Measurements from ENCODE around the gene CD99L2.

DNA sequence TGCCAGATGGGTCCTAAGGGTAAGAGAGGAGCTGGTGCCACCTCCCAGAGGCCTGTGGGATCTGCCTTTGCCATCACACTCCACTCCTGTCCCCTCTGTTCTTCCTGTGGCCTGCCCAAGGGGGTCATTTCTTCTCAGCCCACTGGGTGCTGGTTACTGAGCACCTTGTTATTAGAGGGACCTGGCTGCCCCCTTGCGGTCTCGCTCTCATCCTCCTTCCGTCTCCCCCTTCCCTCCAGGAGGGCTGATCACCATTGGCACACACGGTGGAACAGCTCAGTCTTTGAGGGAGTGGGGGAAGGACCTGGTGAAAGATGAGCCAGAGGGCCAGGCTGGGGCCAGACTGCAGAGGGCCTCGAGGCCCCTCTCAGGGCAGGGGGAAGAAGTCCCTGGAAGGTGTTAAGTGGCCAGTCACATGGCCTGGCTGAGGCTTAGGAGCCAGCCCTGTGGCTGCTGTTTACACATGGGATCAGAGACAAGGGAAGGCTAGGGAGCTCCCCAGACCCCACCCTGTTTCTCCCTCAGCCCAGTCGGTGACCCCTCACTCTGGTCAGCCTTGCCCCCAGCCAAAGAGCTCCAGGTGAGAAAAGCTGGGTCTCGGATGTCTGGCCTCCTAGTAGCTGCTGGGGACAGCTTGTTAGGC, 137.2 kb downstream of the CD99L2 start:
- TF ChIP-seq, protein P1, sequence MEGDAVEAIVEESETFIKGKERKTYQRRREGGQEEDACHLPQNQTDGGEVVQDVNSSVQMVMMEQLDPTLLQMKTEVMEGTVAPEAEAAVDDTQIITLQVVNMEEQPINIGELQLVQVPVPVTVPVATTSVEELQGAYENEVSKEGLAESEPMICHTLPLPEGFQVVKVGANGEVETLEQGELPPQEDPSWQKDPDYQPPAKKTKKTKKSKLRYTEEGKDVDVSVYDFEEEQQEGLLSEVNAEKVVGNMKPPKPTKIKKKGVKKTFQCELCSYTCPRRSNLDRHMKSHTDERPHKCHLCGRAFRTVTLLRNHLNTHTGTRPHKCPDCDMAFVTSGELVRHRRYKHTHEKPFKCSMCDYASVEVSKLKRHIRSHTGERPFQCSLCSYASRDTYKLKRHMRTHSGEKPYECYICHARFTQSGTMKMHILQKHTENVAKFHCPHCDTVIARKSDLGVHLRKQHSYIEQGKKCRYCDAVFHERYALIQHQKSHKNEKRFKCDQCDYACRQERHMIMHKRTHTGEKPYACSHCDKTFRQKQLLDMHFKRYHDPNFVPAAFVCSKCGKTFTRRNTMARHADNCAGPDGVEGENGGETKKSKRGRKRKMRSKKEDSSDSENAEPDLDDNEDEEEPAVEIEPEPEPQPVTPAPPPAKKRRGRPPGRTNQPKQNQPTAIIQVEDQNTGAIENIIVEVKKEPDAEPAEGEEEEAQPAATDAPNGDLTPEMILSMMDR (IDR thresholded peaks at IDR 0.05) = no peak
- no peak for TF ChIP-seq POLR2A (IDR thresholded peaks at IDR 0.05)
